IMR-90 (cell line): Measurements from ENCODE around the gene SRCIN1.

Source experiments
- BHLHE40 ChIP-seq: fragments of 150-350 bp; IDR thresholded peaks from 2 replicates; pipeline ENCODE4 v1.6.1; 2016; ENCODE audit warnings: mild to moderate bottlenecking, low read depth, low read length
- CHD1 ChIP-seq: IDR thresholded peaks from 2 replicates; pipeline ENCODE4 v1.6.1; 2012; ENCODE audit warnings: low read depth, low read length, improper control_type of control experiment
- POLR2A ChIP-seq: IDR thresholded peaks from 2 replicates; pipeline ENCODE4 v1.6.1; 2012; ENCODE audit warnings: mild to moderate bottlenecking, low read depth, low read length
- TF ChIP-seq, protein P1 (sequence below): conservative IDR thresholded peaks from 2 replicates; pipeline ENCODE4 v1.5.1; 2012; ENCODE audit warnings: mild to moderate bottlenecking, low read depth, low read length, improper control_type of control experiment
- TF ChIP-seq, protein P2 (sequence below): fragments of 150-350 bp; IDR thresholded peaks from 2 replicates; pipeline ENCODE4 v1.6.1; 2017; ENCODE audit warnings: mild to moderate bottlenecking, antibody characterized with exemption, low read length, low read depth

DNA sequence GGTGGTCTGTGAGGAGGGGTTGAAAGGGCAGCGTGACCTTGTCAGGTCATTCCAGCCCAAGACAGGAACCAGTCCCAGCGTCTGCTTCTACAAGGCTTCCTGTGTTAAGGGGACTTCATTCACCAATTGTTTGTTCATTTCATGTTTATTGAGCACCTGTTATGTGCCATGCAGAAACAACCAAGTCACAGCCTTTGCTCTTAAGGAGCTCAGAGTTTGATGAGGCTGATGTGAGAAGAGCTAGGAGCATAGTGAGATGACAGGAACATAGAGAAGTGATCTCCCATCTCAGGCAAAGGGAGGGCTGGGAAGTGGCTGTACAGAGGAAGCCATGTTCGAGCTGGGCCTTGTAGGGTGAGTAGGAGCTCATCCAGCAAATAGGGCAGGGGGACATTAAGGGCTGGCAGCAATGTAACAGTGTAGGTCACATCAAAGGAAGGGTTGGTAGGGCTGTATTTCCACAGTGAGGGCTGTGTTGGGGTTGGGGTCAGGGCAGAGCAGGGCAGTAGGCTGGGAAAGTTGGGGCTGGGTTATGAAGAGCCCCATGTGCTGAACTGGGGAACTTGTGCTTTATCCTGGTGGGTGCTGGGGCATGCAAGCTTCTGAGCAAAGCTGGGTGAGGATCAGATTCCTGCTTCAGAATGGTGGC, 97.7 kb downstream of the SRCIN1 start:
- TF ChIP-seq, protein P1, sequence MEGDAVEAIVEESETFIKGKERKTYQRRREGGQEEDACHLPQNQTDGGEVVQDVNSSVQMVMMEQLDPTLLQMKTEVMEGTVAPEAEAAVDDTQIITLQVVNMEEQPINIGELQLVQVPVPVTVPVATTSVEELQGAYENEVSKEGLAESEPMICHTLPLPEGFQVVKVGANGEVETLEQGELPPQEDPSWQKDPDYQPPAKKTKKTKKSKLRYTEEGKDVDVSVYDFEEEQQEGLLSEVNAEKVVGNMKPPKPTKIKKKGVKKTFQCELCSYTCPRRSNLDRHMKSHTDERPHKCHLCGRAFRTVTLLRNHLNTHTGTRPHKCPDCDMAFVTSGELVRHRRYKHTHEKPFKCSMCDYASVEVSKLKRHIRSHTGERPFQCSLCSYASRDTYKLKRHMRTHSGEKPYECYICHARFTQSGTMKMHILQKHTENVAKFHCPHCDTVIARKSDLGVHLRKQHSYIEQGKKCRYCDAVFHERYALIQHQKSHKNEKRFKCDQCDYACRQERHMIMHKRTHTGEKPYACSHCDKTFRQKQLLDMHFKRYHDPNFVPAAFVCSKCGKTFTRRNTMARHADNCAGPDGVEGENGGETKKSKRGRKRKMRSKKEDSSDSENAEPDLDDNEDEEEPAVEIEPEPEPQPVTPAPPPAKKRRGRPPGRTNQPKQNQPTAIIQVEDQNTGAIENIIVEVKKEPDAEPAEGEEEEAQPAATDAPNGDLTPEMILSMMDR = no peak
- TF ChIP-seq BHLHE40 (no peak), POLR2A (no peak), CHD1 (no peak)
- TF ChIP-seq, protein P2, sequence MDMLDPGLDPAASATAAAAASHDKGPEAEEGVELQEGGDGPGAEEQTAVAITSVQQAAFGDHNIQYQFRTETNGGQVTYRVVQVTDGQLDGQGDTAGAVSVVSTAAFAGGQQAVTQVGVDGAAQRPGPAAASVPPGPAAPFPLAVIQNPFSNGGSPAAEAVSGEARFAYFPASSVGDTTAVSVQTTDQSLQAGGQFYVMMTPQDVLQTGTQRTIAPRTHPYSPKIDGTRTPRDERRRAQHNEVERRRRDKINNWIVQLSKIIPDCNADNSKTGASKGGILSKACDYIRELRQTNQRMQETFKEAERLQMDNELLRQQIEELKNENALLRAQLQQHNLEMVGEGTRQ = no peak
